AG08395 (cell line): ENCODE measurements around the gene TINAG.

Experiments used
- DNase-seq: peaks from one replicate; pipeline ENCODE4 v3.0.0; 2012; ENCODE audit warnings: mixed read lengths, low spot score

TINAG gene, protein sequence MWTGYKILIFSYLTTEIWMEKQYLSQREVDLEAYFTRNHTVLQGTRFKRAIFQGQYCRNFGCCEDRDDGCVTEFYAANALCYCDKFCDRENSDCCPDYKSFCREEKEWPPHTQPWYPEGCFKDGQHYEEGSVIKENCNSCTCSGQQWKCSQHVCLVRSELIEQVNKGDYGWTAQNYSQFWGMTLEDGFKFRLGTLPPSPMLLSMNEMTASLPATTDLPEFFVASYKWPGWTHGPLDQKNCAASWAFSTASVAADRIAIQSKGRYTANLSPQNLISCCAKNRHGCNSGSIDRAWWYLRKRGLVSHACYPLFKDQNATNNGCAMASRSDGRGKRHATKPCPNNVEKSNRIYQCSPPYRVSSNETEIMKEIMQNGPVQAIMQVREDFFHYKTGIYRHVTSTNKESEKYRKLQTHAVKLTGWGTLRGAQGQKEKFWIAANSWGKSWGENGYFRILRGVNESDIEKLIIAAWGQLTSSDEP

DNA sequence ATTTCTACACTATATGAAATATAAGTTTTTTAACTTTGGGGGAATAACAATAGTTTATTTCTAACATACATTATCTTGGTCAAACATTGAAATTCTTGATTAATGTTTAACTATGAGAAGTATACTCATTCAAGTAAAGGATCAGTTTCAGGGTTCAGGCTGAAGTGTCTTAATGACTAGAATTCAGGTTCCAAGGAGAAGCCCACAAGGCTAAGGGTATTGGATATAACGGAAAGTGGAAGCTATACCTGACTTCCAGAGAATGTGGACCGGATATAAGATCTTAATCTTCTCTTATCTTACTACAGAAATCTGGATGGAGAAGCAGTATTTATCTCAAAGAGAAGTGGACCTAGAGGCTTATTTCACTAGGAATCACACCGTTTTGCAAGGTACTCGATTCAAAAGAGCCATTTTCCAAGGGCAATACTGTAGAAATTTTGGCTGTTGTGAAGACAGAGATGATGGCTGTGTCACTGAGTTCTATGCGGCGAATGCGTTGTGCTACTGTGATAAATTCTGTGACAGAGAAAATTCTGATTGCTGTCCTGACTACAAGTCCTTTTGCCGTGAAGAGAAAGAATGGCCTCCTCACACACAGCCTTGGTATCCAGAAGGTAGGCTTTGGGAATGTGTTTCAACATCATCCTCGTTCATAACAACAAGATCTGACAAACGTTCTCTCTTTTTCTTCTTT lies at the start of gene TINAG:
Gene TINAG, plus strand, starts transcription at position 153 of the 697 bp plus-strand sequence. Its CDS starts 110 bp downstream, at position 263.
- DNase-seq = no peak

DNA sequence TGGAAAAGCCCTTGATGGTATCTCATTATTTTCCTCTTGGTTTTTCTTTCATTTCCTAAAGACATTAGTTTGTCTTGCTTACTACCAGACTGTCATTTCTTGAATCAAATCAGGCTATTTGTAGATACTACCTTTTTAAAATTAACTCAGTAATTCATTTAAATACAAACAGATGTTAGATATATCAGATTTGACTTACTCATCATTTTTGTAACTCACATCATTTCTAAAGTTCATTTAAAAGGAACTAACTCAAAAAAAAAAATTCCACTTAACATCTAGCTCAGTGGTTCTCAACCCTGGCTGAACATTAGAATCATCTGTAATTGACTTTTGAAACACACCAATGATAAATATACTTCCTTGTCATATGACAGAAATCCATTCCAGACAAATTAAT lies 48.2 kb upstream of the TINAG start:
- DNase-seq = no peak

DNA sequence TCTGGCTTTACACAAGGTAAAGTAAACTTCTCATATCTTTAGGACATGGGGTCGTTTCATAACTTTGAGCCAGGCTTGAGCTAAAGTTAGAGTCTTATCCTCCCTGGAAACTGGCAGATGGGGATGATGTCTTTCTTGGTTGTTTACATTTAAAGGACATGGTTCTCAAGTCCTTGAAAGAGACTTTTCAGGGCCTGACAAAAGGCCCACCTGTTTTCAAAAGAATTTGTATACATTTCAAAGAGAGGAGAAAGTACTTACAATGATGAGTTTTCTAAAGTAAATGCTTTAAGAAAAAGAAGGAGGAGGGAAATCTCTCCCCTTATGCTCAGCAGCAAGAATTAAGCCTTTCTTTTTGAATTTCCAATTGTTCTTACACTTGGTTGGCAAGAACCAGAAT lies 45.7 kb upstream of the TINAG start:
- no peak for DNase-seq

DNA sequence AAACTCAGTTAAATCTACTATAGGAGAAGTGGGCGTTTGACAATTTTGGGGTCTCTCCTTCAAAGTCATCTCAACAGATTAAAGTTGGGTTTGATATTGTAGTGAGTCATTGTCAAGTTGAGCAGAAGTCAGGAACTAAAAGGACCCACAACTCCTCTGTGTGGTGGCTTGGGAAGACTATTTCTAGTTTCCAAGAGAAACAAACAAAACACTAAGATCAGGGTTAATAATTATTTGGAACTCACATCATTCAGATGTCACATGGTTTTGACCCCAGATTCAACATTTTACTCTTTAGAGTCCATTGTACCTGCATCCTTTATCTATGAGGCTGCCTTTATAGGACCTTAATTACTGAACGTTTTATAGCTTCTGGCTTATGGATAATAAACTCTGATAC lies 45.3 kb upstream of the TINAG start:
- no peak for DNase-seq

DNA sequence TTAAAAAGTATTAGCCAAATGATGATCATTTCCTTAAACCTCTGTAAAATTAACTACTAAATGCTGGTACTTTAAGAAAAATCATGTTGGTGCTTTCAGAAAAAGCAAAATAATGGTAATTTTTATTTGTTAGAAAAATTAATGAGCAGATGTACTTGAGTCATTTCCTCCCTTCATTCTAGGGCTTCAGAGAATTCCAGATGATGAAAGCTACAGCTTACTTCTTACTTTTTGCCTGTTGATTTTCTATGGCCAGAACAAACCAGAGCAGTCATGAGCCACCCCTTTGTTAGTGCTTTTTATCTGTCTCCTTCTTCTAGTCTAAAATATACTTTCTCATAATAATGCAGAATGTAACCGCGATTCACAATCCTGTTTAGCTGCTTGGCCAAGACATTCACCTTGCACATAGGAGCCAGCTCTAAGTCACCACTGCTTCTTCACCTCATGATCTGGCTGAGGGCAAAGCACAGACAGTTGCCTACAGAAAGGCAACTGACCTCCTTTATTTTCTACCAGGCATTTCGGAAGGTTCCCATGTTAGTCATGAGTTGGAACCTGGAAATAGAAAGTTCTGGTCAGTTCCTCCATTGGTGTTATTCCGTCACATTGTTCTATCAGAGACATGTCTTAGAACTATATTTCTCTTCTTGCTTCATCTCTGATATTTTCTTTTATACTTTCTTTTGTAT lies 43.5 kb upstream of the TINAG start:
- DNase-seq = no peak

DNA sequence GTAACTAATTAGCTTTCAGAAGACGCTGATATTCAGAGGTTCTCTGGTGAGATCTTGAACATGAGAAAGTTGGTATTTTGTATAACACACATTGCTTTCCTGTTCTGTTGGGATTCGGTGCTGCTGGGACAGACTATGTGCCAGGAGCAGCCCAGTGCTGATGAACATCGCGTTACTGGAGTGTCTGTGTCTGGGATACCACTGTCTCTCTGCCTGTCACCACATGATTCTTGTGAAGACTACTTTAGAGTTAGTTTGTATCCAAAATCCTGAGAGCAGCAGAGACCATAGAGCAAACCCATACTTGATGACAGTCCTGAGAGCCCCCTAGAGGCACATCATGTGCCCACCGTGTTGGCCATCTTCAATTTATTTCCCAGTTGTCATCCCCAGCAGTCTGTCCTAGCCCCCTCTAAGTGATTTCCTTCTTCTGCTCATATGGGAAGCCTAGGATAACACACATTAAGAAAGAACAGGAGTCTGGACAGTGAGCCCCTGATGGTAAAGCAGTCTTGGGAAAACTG lies 41.8 kb upstream of the TINAG start:
- no peak for DNase-seq

DNA sequence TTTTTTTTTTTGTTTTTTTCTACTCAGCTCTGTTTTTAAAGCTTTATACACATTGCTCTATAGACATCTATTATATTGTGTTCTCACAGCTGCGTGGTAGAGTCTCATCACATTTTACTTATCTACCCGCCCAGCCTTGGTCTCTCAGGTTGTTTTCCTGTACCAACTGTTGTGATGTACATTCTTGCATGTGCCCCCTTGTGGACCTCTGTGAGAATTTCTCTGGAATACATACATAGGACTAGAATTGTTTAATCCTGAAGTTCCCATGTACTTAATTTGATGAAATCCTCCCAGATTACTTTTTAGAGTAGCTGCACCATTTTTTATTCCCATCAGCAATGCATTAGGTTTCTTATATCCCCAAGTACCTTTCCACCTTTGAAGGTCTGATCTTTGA lies 40.4 kb upstream of the TINAG start:
- peak; percentile 39 for DNase-seq

DNA sequence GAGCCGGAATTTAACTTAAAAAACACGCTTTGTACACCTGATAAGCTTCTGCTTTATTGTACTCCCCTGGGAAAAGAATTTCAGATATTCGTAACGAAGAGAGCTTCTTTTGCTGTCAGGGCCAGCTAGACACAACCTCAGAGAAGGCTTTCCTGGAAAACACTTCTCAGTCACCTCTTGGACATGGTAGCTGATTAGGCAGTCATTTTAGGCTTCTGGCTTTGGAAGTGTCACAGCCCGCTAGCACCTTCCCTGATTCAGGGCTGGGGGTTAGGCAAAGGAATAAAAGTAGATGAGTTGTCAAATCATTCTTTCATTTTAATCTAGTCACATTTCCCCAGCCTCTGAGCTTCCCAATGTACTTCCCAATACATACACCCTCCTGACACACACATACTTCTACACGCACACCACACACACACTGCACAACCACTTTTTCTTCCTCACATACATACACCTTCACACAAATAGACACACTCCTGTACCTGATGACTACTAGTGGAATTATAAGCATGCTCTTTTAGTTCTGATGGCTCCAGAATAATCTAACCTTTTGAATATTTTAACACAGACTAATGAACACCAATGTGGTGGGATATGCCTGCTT lies 34.9 kb upstream of the TINAG start:
- DNase-seq = no peak

DNA sequence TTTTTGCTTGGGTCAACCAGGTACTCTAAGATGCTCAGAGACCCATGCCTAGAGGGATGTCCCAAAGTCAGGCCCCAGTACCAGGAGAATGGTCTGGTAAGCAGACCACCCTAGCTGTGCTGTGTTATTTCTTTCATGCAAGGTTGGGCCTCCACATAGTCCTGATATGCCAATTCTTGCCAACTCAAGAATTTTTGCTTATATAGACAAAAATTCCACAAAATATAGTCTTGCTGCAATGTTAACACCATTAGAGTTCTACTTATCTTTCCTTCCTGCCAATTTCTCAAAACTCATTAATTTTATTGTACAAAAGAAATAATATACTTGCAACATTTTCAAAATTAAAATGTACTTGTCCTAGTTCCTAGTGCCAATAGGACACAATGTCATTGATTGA lies 33.9 kb upstream of the TINAG start:
- no peak for DNase-seq

DNA sequence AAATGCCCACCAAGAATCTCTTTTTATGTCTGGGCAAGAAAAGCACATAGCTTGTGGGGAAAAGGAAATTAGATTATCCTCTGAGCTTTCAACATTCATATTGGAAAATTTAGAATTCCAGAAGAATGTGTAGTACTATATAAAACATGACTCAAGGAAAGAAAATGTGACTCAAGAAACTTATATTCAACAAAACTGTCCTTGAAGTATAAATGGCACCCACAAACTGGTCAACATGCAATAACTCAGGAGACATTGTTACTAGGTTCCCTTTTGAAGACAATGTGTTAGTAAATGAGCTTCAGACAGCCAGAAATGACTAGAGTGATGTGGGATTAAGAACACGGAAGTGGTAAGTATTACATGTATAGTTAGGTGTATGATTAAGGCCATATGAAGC lies 26.1 kb upstream of the TINAG start:
- DNase-seq = peak; percentile 58

DNA sequence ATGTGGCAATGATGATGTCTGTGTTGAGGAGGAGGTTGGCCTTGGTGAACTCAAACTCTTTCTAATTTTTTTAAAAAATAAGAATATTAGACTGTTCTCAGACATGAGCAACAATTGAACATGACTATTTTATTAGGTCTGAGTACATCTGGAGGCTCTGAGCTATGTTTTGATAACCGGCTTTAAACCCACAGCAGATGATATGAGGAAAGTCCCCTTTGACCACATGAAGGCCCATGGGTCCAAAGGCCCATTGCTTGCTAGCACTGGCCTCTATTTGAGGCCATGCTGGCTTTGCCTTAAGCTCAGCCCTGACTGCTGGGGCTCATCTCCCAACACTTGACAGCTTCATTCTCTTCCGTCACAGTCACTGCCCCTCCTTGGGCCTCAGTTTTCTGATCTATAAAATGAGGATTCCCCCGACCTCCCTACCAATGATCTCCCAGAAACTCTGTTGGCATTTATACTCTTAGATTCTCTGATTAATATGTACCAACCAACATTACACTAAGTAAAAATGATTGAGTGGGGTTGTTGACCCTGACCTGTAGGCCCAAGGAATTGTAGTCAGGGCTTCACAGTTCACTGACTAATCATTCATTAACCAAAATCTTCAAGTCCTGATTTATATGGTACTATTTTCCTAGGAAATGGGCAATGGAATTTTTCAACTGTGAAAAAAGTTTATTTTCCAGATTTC lies 23.9 kb upstream of the TINAG start:
- DNase-seq = no peak

DNA sequence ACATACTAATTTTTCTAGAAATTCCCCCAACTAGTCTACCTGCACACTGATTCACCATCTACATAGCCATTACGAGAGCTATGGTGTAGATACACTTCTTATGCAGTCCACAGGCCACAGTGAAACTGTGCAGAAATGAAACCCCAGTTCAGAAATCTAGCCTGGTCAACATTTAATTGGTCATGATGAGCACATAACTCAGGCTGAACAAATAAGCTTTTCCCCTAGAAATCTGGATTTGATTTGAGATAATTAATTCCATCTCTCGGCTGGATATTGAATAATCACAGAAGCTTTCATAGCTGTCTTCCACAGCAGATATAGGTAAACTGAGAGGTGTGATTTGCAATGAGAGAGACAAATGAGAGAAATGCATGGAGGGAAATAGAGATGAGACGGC lies 22.6 kb upstream of the TINAG start:
- peak; percentile 13 for DNase-seq

DNA sequence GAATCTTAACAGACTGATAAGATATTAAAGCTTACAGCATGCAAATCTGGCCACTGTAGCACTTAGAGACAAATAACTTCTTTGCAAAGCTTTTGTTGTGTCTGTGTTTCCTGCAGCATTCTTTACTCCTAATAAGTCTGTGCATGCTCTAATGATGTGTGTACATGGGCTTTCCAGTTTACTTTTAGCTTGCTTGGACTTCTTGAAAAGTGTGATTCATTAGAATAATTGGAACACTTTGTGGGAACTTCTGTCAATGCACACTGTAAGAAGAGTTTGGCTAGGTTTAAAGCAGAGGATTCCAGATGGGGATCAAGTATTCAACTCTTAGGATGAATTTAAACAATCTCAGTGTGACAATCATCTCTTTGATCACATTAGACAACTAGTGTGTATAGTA lies 22.1 kb upstream of the TINAG start:
- peak; percentile 25 for DNase-seq

DNA sequence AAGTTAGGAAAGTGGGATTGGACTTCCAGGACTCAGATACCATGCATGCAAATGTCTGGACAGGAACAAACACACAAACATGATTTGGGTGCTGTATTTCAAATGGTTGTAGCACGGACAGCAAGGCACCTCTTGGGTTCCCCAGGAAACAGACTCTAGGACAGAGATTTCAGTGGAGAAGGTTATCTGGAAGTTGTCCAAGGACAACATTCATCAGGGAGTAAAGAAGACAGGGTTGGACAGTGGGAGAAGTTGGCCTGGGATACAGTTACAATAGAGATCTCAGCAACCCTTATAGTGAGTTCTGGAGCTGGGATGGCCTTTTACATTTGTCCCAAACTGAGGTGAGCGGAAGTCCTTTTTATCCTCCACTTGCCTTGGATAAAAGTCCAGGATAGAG lies 19.8 kb upstream of the TINAG start:
- DNase-seq = no peak

DNA sequence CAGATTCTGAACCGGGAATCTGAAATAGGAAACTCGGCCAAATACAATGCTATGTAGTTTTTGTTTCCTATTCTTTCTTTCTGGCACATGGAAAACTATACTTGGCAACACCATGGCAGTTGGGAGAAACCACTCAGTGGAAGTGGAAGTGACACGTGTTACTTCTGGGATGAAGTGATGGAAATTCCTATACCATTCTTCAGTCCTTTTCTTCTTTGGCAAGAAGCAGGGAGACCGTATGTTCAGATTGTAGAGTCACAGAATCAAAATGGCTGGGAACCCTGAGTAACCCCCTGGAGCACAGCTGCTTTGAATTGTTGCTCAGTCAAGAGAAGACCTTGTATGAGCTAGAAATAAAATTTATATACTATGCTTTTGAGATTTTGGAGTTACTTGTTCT lies 18.8 kb upstream of the TINAG start:
- no peak for DNase-seq

DNA sequence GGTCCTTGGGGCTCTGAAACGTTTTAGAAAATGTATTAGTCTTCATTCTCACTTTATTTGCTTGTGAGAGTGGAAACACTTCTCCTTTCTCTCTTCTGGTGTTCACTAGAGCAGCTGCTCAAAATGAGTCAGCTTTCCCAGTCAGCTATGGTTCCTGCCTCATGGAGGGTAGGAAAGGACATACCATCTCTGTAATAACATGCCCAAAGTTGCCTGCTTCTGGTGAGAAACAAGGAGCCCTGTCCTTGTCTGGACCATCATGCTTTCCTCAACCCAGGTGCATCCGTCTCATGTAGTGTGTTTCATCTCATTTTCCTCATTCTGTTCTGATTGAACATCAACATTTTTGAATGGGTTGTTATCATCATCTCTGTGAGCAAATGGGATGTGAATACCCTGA lies 17.1 kb upstream of the TINAG start:
- peak; percentile 40 for DNase-seq

DNA sequence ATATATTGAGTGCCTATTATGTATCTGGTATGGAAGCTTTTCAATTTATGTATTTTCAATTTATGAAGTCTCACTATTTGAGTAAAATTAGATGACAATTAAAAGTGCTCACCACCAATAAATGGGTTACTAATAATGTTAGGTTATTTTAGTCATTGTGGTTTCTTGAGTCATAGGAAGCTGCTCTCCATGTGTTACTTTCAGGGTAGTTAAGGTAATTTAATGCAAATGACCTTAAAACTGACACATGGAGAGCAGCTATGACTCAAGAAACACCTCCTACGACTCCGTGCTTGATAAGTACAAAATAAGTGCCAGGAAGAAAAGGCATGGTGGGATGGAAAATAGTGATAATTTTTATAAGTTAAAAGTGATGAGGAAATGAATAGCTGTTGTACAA lies 16.5 kb upstream of the TINAG start:
- peak; percentile 11 for DNase-seq

DNA sequence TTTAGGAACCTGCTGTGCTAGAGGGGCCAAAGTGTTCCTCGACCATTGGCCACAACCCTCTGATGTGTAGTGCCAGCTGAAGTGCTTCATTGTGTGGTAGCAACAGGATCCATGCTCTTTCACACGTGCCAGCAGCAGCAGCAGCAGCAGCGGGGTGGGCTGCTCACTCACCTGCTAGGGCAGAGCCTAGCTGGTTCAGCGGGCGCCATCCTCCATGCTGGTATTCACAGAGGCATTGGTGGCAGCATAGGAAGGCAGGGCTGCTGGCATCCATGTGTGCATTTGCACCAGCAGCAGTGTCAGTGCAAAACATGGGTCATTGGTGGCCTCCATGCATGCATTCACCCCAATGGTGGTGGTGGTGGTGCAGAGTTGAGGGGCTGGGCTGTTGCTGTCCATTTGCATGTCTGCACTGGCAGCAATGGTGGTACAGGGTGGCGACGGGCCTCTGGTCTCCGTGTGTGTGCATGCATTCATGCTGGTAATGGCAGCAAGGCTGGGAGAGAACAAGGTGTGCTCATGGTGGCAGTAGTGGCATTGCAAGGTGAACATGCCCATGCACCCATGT lies 13.2 kb upstream of the TINAG start:
- DNase-seq = no peak

DNA sequence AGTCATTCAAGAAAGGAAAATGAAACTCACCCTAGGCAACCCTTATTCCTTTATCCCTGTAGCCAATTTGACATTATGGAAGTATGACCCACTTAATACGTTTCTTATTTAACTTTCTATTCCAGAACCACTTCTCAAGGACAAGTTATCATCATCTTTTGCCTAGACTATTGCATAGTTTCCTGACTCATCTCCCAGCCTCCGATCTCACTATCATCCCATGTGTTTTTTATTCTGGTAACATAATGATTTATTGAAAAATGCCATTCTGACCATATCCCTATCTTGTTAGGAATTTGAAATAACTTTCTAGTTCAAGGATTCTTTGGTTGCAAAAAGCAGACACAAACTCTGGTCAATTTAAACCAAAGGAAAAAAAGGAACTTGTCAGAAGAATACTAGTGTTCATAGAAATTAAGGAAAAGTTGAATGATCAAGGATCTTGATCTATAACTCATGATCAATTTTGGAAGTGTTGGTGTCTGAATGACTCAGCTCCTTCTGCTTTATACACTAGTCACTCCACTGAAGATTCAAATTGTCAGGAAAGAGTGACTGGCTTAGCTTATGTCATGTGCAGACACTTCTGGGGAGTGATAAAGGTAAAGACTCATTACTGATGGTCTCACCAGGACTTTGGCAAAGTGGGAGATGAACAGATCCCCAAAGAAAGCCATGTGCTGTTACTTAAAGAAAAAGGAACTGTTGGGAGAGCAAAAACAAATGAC lies 8.5 kb upstream of the TINAG start:
- DNase-seq = peak; percentile 57

DNA sequence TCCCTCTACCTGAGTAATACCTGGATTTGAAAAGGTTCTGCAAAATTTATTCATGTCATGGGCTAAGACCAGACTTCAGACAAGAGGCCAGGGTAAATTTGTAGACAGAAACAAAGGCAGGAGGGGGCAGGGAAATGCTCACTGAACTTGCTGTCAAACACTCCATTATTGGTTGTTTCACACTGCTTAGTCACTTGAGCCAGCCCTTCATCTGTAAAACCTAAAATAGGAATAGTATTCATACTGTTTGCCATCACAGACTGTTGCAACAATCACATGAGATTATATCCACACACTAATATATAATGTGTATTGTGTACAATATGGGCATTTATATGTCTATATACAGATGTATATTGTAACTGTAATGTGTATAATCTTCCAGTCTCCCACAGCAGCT lies 6.5 kb upstream of the TINAG start:
- DNase-seq = no peak
